RPMI8226 (cell line): ENCODE results near the gene SMARCC1.

Experiments
- DNase-seq: peaks from one replicate; pipeline ENCODE4 v3.0.0-alpha.2; 2015

Gene SMARCC1

DNA sequence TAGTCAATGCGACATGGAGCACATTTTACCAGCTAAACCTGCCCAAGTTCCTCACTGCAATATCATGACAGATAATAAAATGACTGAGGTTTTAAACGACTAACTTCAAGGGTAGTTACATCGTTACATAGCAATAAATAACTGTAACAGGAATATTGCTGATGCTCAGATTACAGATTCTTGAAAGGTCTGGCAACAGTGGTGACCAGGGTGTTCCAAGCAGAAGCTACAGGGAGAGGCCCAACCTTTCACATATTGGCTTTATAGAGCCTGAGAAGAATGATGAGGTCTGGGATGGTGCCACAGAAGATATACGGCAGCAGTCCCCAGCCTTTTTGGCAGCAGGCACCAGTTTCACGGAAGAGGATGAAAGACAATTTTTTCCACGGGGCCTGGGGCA is 151.9 kb downstream of the SMARCC1 start:
- DNase-seq, result no peak

DNA sequence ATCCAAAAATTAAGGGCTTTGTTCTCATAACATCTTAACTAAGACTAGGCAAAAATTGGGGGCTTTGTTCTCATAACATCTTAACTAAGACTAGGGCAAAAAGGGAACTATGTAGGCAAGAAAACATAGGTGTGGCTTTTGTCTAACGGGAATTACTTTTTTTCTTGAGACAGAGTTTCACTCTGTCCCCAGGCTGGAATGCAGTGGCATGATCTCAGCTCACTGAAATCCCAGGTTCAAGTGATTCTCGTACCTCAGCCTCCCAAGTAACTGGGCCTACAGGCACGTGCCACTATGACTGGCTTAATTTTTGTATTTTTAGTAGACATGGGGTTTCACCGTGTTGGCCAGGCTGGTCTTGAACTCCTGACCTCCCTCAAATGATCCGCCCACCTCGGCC is 153.3 kb downstream of the SMARCC1 start:
- DNase-seq, result no peak

DNA sequence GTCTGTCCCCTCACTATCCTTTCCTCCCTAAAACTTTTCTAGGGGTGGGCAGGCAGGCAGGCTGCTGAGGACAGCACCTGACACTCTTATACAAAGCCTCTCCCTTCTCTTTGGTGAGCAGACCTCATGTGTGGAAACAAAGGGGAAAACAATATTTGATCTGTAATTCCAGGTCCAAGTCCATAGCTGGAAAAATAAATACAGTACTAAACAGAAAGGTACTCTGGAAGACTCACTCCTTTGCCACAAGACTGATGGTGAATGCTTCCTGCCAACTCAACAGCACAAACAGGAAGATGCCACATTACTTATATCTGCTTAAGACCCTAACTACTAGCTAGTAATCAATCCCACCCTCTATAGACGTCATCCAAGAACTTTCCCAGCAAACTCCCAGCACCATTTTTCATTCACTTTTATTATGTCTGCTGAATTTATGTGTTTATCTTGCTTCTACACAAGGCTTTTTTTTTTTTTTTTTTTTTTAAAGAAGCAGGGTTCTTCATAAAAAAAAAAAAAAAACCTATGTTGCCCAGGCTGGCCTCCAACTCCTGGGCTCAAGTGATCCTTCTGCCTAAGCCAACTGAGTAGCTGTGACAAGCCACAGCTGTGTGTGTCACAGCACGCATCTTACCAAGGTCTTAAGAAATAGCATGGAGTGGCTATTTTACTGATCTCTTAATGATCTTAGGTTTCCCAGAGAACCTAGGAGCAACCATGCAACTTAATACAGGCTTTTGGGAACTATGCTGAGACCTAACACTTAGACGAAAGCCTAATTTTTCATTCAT is 158.8 kb downstream of the SMARCC1 start:
- no peak for DNase-seq

GRCh38 chr3:47617086-47618010 is 164.3 kb downstream of the SMARCC1 start:
- DNase-seq, result no peak

DNA sequence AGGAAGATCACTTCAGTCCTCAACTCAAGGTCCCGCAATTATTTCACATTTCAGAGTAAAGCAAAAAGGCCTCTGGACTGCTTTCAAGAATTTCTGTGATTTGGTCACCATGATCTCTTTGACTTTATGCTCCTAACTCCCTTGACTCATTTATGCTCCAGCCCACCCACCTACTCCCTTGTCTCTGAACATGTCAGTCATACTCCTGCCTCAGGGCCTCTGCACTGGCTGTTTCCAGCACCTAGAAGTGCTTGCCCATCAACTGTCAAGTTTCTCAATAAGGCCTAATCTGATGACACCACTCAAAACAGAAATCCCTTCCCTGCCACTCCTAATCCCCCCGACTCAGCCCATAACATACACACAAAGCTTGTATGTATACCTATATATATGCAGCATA is 166.9 kb downstream of the SMARCC1 start:
- DNase-seq, result no peak

GRCh38 chr3:47613722-47614121 is 168.0 kb downstream of the SMARCC1 start:
- DNase-seq, result no peak

DNA sequence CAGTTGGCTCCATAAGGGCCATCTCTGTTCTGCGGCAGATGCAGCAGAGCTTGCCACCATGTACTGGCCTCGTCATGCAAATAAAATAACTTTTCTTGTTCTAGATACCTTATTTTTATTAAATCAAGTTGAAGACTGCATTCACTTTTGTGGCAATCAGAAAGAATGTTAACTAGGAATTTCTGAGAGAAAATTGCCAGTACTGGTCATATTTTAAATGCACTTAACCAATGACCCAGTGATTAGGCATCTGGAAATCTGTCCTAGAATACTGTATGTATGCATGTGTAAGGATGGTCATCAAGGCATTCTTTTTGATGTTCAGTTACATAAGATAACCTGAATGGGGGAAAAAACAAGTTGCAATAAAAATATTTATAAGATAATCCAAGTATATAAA is 168.8 kb downstream of the SMARCC1 start:
- no peak for DNase-seq

DNA sequence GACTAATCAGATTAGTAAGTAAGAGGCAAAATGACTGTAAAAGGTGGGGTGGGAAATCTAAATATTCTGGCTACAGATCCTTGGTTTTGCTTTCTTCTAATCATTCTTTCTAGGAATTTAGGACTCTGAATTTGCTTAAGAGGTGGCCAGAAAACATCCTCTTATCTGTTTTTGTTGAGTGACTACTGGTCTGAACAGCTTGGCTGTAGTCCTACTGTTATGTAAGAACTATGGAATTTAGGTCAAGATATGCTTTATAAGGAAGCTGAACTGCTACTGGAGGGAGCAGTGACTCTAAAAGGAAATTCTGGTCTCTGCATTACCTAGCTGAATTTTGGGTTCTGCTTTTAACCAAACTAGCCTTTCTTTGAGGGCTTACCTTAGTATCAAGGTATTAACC is 169.5 kb downstream of the SMARCC1 start:
- no peak for DNase-seq

DNA sequence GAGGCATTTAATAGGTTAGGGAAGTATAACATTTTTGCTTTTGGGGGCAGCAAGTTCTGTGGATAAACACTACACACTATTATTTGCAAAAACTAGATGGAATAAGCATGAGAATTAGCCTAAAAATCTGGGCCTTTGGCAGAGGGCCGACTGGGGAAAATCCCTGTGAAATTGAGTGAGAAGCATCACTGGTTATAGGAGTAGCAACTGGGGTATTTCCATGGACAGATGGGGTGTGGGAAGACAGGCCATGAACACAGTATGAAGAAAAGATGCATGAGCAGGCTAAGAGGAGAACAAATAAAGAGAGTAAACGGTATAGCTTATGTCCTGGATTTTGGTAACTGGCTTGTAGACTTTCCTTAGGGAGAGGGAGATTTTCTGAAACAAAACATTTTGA is 170.1 kb downstream of the SMARCC1 start:
- no peak for DNase-seq

DNA sequence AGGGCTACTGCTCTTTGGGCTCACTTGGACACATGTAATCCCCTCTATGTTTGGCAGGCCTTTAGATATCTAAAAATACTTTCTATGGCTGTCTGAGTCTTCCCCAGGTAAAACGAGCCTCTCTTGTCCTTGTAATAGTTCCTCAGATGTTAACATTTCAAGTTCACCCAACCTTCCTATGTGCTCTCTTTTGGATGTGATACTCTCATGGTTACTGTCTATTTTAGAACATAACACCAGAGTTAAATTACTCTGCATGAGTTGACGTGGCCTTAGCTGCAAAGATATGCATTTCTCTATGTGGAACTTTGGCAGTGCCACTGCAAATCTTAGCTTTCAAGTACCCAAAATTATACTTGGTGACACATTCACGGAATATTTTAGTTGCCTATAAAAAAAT is 171.1 kb downstream of the SMARCC1 start:
- no peak for DNase-seq

DNA sequence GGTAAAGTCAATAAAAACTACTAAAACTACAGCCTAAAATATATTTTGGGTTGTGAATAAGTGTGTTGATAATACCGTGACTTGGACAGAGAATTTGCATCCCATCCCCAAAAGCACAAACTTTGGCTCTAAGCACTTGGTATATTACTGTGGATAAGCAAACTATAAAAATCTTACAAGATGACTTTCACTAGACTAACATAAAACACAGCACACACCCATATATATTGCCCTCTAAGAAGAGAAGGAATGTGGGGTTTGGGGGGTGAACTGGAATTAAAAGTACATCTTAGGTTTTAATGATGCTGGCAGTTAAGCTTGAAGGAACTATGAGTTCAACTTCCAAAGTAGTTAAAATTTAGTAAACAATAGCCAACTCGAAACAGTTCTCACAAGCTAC is 174.4 kb downstream of the SMARCC1 start:
- no peak for DNase-seq

- no peak for DNase-seq
Observed at GRCh38 chr3:47606165-47606564, 175.5 kb downstream of the SMARCC1 start.

DNA sequence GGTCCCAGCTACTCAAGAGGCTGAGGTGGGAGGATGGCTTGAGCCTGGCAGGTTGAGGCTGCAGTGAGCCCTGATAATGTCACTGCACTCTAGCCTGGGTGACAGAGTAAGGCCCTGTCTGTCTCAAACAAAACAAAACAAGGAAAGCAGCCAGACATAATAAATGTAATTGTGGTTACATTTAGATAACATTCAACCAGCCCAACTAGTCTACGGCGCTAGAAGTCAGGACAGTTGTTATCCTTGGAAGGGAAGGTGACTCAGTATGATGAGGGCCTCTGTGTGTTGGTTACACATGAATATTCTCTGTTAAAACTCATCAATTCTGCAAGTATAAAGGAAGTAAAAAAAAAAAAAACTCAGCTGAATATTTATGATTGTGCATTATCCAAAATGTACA is 176.0 kb downstream of the SMARCC1 start:
- DNase-seq, result no peak

DNA sequence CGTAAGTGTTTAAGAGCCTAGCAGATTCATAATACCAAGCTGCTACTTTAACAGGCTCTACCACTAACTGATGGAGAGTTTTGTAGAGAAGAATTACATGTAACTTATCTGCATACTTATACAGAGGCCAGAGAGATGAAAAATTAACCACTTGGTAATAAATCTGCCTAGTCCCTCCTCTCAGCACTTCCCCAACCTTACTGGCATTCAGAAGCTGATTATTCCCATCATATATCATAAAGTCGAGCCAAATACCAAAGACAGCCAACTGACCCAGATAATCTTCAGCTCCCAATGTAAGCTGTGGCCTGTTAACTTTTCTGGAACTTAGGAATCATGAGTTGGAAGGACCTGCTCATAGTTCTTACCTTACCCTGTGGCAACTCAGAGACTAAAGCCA is 177.5 kb downstream of the SMARCC1 start:
- DNase-seq, result no peak

GRCh38 chr3:47603332-47603731 is 178.4 kb downstream of the SMARCC1 start:
- no peak for DNase-seq

DNA sequence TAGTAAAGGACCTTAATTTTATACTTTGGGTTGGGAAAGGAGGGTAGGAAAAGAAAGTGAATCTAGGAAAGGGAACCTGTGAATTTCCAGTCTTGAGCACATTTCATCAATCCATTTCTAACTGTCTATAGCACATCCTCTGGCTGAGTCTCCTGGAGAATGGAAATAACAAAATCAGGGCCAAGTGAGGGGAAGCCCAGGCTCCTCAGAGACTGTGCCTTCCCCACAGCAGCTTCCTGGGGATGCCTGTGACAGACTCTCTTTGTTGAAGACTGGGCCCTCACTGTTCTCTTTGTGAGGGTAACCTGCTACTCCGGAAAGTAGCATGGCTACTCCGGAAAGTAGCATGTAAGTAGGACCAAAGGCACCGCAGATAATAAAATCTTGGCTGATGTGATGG is 180.4 kb downstream of the SMARCC1 start:
- no peak for DNase-seq

GRCh38 chr3:47594792-47595191 is 186.9 kb downstream of the SMARCC1 start:
- DNase-seq, result no peak

GRCh38 chr3:47592066-47592795 is 189.5 kb downstream of the SMARCC1 start:
- no peak for DNase-seq

GRCh38 chr3:47590216-47590615 is 191.5 kb downstream of the SMARCC1 start:
- no peak for DNase-seq

GRCh38 chr3:47588587-47588986 is 193.1 kb downstream of the SMARCC1 start:
- no peak for DNase-seq

- DNase-seq, result no peak
Observed at GRCh38 chr3:47588053-47588452, 193.6 kb downstream of the SMARCC1 start.

GRCh38 chr3:47586746-47587145 is 194.9 kb downstream of the SMARCC1 start:
- no peak for DNase-seq

- DNase-seq, result no peak
Observed at GRCh38 chr3:47583320-47584075, 198.2 kb downstream of the SMARCC1 start.
